Loucy (cell line): ENCODE data around the gene VILL.

Source experiments
- H2AFZ ChIP-seq: fragments of 200-600 bp; sonication (generic); 2 replicates; pipeline ENCODE4 v1.6.0; 2016; ENCODE audit warnings: antibody characterized with exemption, mild to moderate bottlenecking, low read length, moderate library complexity
- H3F3A ChIP-seq: fragments of 200-600 bp; 2 replicates; pipeline ENCODE4 v1.6.0; 2016; ENCODE audit warnings: antibody characterized with exemption, low read depth, mild to moderate bottlenecking
- H3K27me3 ChIP-seq: fragments of 200-600 bp; sonication (generic); 2 replicates; pipeline ENCODE4 v1.6.1; 2014; ENCODE audit warnings: low read length, mild to moderate bottlenecking; ENCODE audit not compliant: insufficient read depth, poor library complexity, severe bottlenecking
- H3K36me3 ChIP-seq: fragments of 200-600 bp; sonication (generic); 2 replicates; pipeline ENCODE4 v1.6.1; 2016; ENCODE audit warnings: low read length; ENCODE audit not compliant: insufficient read depth
- H3K4me1 ChIP-seq: fragments of 200-600 bp; sonication (generic); 2 replicates; pipeline ENCODE4 v1.5.1; 2014; ENCODE audit warnings: low read length, mild to moderate bottlenecking; ENCODE audit not compliant: insufficient read depth, poor library complexity, severe bottlenecking
- H3K4me2 ChIP-seq: fragments of 200-600 bp; sonication (generic); 2 replicates; pipeline ENCODE4 v1.6.0; 2014; ENCODE audit warnings: antibody characterized with exemption, low read length, low read depth, mild to moderate bottlenecking; ENCODE audit not compliant: poor library complexity, severe bottlenecking
- H3K4me3 ChIP-seq: fragments of 200-600 bp; sonication (generic); 2 replicates; pipeline ENCODE4 v1.5.1; 2014; ENCODE audit warnings: low read length, mild to moderate bottlenecking, mixed read lengths; ENCODE audit not compliant: poor library complexity, severe bottlenecking
- H3K79me2 ChIP-seq: fragments of 200-600 bp; sonication (generic); 2 replicates; pipeline ENCODE4 v1.6.1; 2014; ENCODE audit warnings: low read length; ENCODE audit not compliant: insufficient read depth
- H3K9ac ChIP-seq: fragments of 200-600 bp; sonication (generic); 2 replicates; pipeline ENCODE4 v1.6.0; 2014; ENCODE audit warnings: mild to moderate bottlenecking, low read depth, low read length, moderate library complexity; ENCODE audit not compliant: poor library complexity, severe bottlenecking
- H3K9me2 ChIP-seq: fragments of 200-600 bp; sonication (generic); replicated peaks from 2 replicates; pipeline ENCODE4 v1.6.1; 2016; ENCODE audit warnings: low read depth, low read length, mixed read lengths
- H3K9me3 ChIP-seq: fragments of 200-600 bp; sonication (generic); 2 replicates; pipeline ENCODE4 v1.6.1; 2014; ENCODE audit warnings: mild to moderate bottlenecking, antibody characterized with exemption, low read length, low read depth; ENCODE audit not compliant: insufficient read depth
- H4K20me1 ChIP-seq: fragments of 200-600 bp; sonication (generic); 2 replicates; pipeline ENCODE4 v1.6.0; 2014; ENCODE audit warnings: antibody characterized with exemption, low read length, mild to moderate bottlenecking; ENCODE audit not compliant: insufficient read depth, poor library complexity, severe bottlenecking
- EZH2phosphoT487 ChIP-seq: fragments of 200-600 bp; IDR thresholded peaks from 2 replicates; pipeline ENCODE4 v1.6.1; 2018; ENCODE audit warnings: antibody characterized with exemption, mild to moderate bottlenecking, moderate library complexity, borderline replicate concordance
- TF ChIP-seq, protein P1 (sequence below): fragments of 200-600 bp; sonication (generic); conservative IDR thresholded peaks from 2 replicates; pipeline ENCODE4 v1.5.1; 2014; ENCODE audit warnings: mild to moderate bottlenecking, antibody characterized with exemption, low read length

VILL gene

GRCh38 chr3:38016847-38017444 lies 26.4 kb downstream of the VILL start:
- Histone ChIP-seq H3K4me3 (no peak overlapping the region), H2AFZ (no peak overlapping the region), H3F3A (no peaks in the 10 kb centered on the region), H3K27me3 (no peaks in the 10 kb centered on the region), H4K20me1 (no peaks in the 10 kb centered on the region), H3K9me2 (no peaks in the 10 kb centered on the region), H3K79me2 (no peaks in the 10 kb centered on the region), H3K9me3 (no peaks in the 10 kb centered on the region), H3K9ac (no peak overlapping the region), H3K36me3 (no peaks in the 10 kb centered on the region), H3K4me1 (no peaks in the 10 kb centered on the region), H3K4me2 (no peak overlapping the region)
- TF ChIP-seq EZH2phosphoT487, result no peak
- TF ChIP-seq, protein P1, sequence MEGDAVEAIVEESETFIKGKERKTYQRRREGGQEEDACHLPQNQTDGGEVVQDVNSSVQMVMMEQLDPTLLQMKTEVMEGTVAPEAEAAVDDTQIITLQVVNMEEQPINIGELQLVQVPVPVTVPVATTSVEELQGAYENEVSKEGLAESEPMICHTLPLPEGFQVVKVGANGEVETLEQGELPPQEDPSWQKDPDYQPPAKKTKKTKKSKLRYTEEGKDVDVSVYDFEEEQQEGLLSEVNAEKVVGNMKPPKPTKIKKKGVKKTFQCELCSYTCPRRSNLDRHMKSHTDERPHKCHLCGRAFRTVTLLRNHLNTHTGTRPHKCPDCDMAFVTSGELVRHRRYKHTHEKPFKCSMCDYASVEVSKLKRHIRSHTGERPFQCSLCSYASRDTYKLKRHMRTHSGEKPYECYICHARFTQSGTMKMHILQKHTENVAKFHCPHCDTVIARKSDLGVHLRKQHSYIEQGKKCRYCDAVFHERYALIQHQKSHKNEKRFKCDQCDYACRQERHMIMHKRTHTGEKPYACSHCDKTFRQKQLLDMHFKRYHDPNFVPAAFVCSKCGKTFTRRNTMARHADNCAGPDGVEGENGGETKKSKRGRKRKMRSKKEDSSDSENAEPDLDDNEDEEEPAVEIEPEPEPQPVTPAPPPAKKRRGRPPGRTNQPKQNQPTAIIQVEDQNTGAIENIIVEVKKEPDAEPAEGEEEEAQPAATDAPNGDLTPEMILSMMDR, result no peak

- Histone ChIP-seq H3K4me1 (no peaks in the 10 kb centered on the region), H3K9me2 (no peaks in the 10 kb centered on the region), H3F3A (no peaks in the 10 kb centered on the region), H3K4me2 (no peak overlapping the region), H3K27me3 (no peaks in the 10 kb centered on the region), H3K9me3 (no peaks in the 10 kb centered on the region), H4K20me1 (no peaks in the 10 kb centered on the region), H3K9ac (no peak overlapping the region), H2AFZ (no peak overlapping the region), H3K36me3 (no peaks in the 10 kb centered on the region), H3K4me3 (no peak overlapping the region), H3K79me2 (no peaks in the 10 kb centered on the region)
- TF ChIP-seq, protein P1, result no peak
- TF ChIP-seq EZH2phosphoT487, result no peak
Observed at GRCh38 chr3:38017445-38018295, 27.1 kb downstream of the VILL start.

- Histone ChIP-seq H3K9ac (no peak overlapping the region), H3K4me1 (peaks cover 3% of the 10 kb centered on the region), H3K4me2 (no peak overlapping the region), H4K20me1 (no peaks in the 10 kb centered on the region), H3K9me3 (no peaks in the 10 kb centered on the region), H3K27me3 (no peaks in the 10 kb centered on the region), H3K79me2 (no peaks in the 10 kb centered on the region), H3K4me3 (no peak overlapping the region), H3K36me3 (no peaks in the 10 kb centered on the region), H2AFZ (no peak overlapping the region), H3F3A (no peaks in the 10 kb centered on the region), H3K9me2 (no peaks in the 10 kb centered on the region)
- TF ChIP-seq EZH2phosphoT487, result no peak
- TF ChIP-seq, protein P1, result no peak
Observed at GRCh38 chr3:38018296-38019266, 28.0 kb downstream of the VILL start.
